Transverse colon (tissue), 4 donors: ENCODE measurements around the gene CYB561D2. TPM values are rescaled to one million over a fixed set of nuclear protein-coding genes. Genes with fewer than 3 reads are reported as not detected.

Experiments used
- DNase-seq: peaks from one replicate; pipeline ENCODE4 v3.0.0-alpha.2; 2019
- H3K27ac ChIP-seq, 4 donors: fragments of 200-600 bp; sonication (generic); 2 replicates each; pipeline ENCODE4 v1.5.1; 2016 to 2018; ENCODE audit warnings: inconsistent platforms in 4 of 4
- H3K27me3 ChIP-seq: fragments of 200-600 bp; sonication (generic); 2 replicates; pipeline ENCODE4 v1.5.1; 2017; ENCODE audit warnings: inconsistent platforms
- H3K36me3 ChIP-seq, 4 donors: fragments of 200-600 bp; sonication (generic); 2 replicates each; pipeline ENCODE4 v1.5.1; 2017 to 2019; ENCODE audit warnings: inconsistent platforms in 4 of 4
- H3K4me1 ChIP-seq, 4 donors: fragments of 200-600 bp; sonication (generic); 2 replicates each; pipeline ENCODE4 v1.5.1; 2017 to 2020; ENCODE audit warnings: inconsistent platforms in 4 of 4
- H3K4me3 ChIP-seq, 4 donors: fragments of 200-600 bp; sonication (generic); 1 replicate in 1 of 4; 2 replicates in 3 of 4; pipeline versions ENCODE4 v1.5.1 to v1.6.1; 2017 to 2019; ENCODE audit warnings: inconsistent platforms in 4 of 4
- H3K9me3 ChIP-seq, 2 donors: fragments of 200-600 bp; sonication (generic); 2 replicates each; pipeline ENCODE4 v1.5.1; 2017 to 2019; ENCODE audit warnings: inconsistent platforms in 2 of 2
- EP300 ChIP-seq: sonication (generic); formaldehyde crosslinking; IDR thresholded peaks from one replicate; pipeline ENCODE4 v1.6.1; 2017; ENCODE audit warnings: antibody characterized with exemption, low read depth
- POLR2A ChIP-seq: fragments of 450-650 bp; IDR thresholded peaks from one replicate; pipeline ENCODE4 v1.6.1; 2016; ENCODE audit warnings: antibody characterized with exemption, mild to moderate bottlenecking, moderate library complexity
- POLR2AphosphoS5 ChIP-seq, 3 donors: sonication (generic); formaldehyde crosslinking; IDR thresholded peaks; one replicate each; pipeline ENCODE4 v1.6.1; 2016; ENCODE audit warnings: antibody characterized with exemption in 3 of 3
- WGBS, 2 donors: methylation state at CpG; one replicate each; pipeline ENCODE4 v1.1.5; 2018; ENCODE audit warnings: low coverage in 1 of 2; 5-methylcytosine and 5-hydroxymethylcytosine counted together
- in situ Hi-C, 4 donors: fragments of 200-750 bp; cut with MboI; loops; one replicate each; pipeline versions ENCODE4 v1.15.0 to v1.15.1; 2017; ENCODE audit warnings: low sequenced_read_pairs in 3 of 4, low pct_ligation_motif_present in 1 of 4, low pct_unique_long_range_greater_than_20kb in 1 of 4
- intact Hi-C: fragments of 100-400 bp; cut with DNase I; formaldehyde crosslinking; loops from one replicate; pipeline ENCODE4 v1.15.1; 2023; ENCODE audit warnings: low total_unique reads
- total RNA-seq, 4 donors: library from RNA; depleted of rRNA; stranded (reverse); fragments of >200 nt; gene quantifications; one replicate each; pipeline ENCODE4 v1.1.0, GENCODE V29; 2016
- TF ChIP-seq, protein P1 (sequence below), 5 experiments: fragments of 200-600 bp in 3 of 5; fragments of 450-650 bp in 2 of 5; sonication (generic) in 3 of 5; IDR thresholded peaks; 1 replicate in 2 of 5; 2 replicates in 3 of 5; pipeline ENCODE4 v1.5.1; 2016 to 2017; ENCODE audit warnings: antibody characterized with exemption in 5 of 5, inconsistent platforms in 3 of 5, mild to moderate bottlenecking in 2 of 5, moderate library complexity in 1 of 5

CYB561D2 gene
- total RNA-seq, 4 donors from 2014 or later, result 23.7 to 53.9 (median 35.6) TPM

GRCh38 chr3:50323092-50323600 lies 27.5 kb upstream of the CYB561D2 start:
- H3K4me3 ChIP-seq, result no peak overlapping the region
- WGBS, 2 donors, result 45 to 46% methylated on average over 4 of the region's 4 CpGs
- H3K27ac ChIP-seq, result peak overlapping the region; percentile 92 to 94 (median 92)
- no peaks in the 10 kb centered on the region for H3K9me3 ChIP-seq
- intact Hi-C loops (no loop called here), in situ Hi-C loops (no loop called here)
- H3K4me1 ChIP-seq, result peaks cover 21 to 62% (median 50%) of the 10 kb centered on the region in 4 donors
- DNase-seq, result no peak
- H3K36me3 ChIP-seq, result no peaks in the 10 kb centered on the region
- TF ChIP-seq EP300 (no peak), POLR2A (no peak), POLR2AphosphoS5 (IDR thresholded peaks at IDR 0.05) (no peak)
- TF ChIP-seq, protein P1, sequence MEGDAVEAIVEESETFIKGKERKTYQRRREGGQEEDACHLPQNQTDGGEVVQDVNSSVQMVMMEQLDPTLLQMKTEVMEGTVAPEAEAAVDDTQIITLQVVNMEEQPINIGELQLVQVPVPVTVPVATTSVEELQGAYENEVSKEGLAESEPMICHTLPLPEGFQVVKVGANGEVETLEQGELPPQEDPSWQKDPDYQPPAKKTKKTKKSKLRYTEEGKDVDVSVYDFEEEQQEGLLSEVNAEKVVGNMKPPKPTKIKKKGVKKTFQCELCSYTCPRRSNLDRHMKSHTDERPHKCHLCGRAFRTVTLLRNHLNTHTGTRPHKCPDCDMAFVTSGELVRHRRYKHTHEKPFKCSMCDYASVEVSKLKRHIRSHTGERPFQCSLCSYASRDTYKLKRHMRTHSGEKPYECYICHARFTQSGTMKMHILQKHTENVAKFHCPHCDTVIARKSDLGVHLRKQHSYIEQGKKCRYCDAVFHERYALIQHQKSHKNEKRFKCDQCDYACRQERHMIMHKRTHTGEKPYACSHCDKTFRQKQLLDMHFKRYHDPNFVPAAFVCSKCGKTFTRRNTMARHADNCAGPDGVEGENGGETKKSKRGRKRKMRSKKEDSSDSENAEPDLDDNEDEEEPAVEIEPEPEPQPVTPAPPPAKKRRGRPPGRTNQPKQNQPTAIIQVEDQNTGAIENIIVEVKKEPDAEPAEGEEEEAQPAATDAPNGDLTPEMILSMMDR (IDR thresholded peaks at IDR 0.05), result no peak
- no peaks in the 10 kb centered on the region for H3K27me3 ChIP-seq

GRCh38 chr3:50323614-50324199 lies 27.0 kb upstream of the CYB561D2 start:
- TF ChIP-seq EP300 (no peak), POLR2A (no peak), POLR2AphosphoS5 (IDR thresholded peaks at IDR 0.05) (peak in 1 of 3 donors; percentile 45)
- TF ChIP-seq, protein P1 (IDR thresholded peaks at IDR 0.05), result no peak
- peaks cover 18 to 60% (median 49%) of the 10 kb centered on the region in 4 donors for H3K4me1 ChIP-seq
- no peak for DNase-seq
- no peaks in the 10 kb centered on the region for H3K27me3 ChIP-seq
- in situ Hi-C loops (no loop called here), intact Hi-C loops (no loop called here)
- H3K36me3 ChIP-seq, result no peaks in the 10 kb centered on the region
- no peaks in the 10 kb centered on the region for H3K9me3 ChIP-seq
- H3K4me3 ChIP-seq, result no peak overlapping the region
- WGBS, 2 donors, result 33 to 67% methylated on average over 1 to 5 of the region's 5 CpGs
- peak overlapping the region; percentile 92 to 94 (median 92) for H3K27ac ChIP-seq

GRCh38 chr3:50324351-50325112 lies 26.1 kb upstream of the CYB561D2 start:
- intact Hi-C loops (no loop called here), in situ Hi-C loops (no loop called here)
- no peak for TF ChIP-seq POLR2AphosphoS5 (IDR thresholded peaks at IDR 0.05)
- TF ChIP-seq, protein P1 (IDR thresholded peaks at IDR 0.05), result peak; percentile 77 to 89 (median 81)
- H3K27me3 ChIP-seq, result no peaks in the 10 kb centered on the region
- WGBS, 2 donors, result 13 to 48% methylated on average over 1 to 4 of the region's 4 CpGs
- peaks cover 18 to 56% (median 44%) of the 10 kb centered on the region in 4 donors for H3K4me1 ChIP-seq
- peak; percentile 65 for DNase-seq
- H3K9me3 ChIP-seq, result no peaks in the 10 kb centered on the region
- H3K36me3 ChIP-seq, result peaks cover 0 to 1% (median 0%) of the 10 kb centered on the region in 4 donors
- H3K27ac ChIP-seq, result peak overlapping the region; percentile 92 to 94 (median 92)
- no peak overlapping the region for H3K4me3 ChIP-seq

GRCh38 chr3:50325113-50325480 lies 25.6 kb upstream of the CYB561D2 start:
- Histone ChIP-seq H3K4me1 (peaks cover 15 to 50% (median 39%) of the 10 kb centered on the region in 4 donors), H3K27me3 (no peaks in the 10 kb centered on the region), H3K9me3 (no peaks in the 10 kb centered on the region), H3K36me3 (peaks cover 0 to 7% (median 0%) of the 10 kb centered on the region in 4 donors), H3K4me3 (no peak overlapping the region), H3K27ac (no peak overlapping the region)
- intact Hi-C loops (no loop called here), in situ Hi-C loops (no loop called here)
- no peak for TF ChIP-seq POLR2A
- no peak for TF ChIP-seq POLR2AphosphoS5 (IDR thresholded peaks at IDR 0.05)
- no peak for TF ChIP-seq EP300
- TF ChIP-seq, protein P1 (IDR thresholded peaks at IDR 0.05), result no peak
- WGBS, 2 donors, result 93% methylated on average over 2 of the region's 2 CpGs; no CpG with 5 or more reads in 1 of the 2 donors
- no peak for DNase-seq
